SHP77 (cell line): ENCODE results near the gene MRPL16.

Source experiments
- DNase-seq, 2 experiments: peaks; one replicate each; lab custom pipeline; 2025; lab: John Stamatoyannopoulos, UW

MRPL16 gene

GRCh38 chr11:59770869-59771268 is 39.7 kb downstream of the MRPL16 start:
- DNase-seq = no peak

DNA sequence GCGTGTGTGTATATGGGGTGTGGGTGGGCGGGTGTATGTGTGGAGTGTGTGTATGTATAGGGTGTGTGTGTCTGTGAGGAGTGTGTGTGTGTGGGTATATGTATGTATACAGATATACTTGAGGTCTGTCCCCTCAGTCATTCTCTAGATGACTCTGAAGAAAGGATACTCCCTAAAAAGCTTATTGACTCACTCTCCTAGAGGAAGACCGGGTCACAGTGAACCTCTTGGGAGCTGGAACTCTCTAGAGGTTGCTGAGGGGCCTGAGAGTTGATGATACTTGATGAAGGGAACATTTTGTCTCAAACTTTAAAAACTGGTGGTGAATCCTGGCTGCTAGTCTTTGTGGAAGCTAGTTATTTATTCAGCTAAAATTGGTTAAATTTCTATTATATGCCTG is 40.3 kb downstream of the MRPL16 start:
- no peak for DNase-seq

DNA sequence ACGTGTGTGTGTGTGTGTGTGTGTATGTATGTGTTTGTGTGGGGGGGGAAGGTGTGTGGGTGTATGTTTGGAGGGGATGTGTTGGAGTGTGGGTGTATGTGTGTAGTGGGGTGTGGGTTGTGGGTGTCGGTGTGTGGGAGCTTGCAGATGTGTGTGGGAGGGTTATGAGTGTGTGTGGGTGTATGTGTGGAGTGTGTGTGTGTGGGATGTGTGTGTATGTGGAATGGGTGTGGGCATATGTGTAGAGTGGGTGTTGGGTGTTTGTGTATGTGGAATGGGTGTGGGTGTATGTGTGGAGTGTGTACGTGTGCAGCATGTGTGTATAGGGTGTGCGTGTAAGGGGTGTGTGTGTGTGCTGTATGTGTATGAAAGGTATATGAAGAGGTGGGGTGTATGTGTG is 40.8 kb downstream of the MRPL16 start:
- DNase-seq = no peak

GRCh38 chr11:59769111-59769510 is 41.5 kb downstream of the MRPL16 start:
- DNase-seq = no peak

DNA sequence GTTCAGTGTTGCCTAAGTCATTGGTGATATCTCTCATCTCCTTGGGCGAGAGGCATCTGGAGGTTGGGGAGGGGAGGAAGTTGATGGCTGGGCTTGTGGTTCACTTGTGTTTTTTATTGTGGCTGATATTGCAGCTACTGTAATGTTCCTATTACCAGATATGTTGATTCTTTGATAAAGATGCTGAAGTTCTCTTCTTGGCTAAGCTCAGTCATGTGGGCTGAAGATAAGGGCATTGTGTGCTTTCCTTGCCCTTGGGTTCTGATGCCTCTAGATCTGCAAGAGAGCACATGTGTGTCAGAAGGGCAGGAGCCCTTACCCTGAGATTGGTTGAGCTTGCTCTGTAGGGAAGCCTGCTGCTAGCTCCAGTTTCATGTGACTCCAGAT is 43.4 kb downstream of the MRPL16 start:
- no peak for DNase-seq

DNA sequence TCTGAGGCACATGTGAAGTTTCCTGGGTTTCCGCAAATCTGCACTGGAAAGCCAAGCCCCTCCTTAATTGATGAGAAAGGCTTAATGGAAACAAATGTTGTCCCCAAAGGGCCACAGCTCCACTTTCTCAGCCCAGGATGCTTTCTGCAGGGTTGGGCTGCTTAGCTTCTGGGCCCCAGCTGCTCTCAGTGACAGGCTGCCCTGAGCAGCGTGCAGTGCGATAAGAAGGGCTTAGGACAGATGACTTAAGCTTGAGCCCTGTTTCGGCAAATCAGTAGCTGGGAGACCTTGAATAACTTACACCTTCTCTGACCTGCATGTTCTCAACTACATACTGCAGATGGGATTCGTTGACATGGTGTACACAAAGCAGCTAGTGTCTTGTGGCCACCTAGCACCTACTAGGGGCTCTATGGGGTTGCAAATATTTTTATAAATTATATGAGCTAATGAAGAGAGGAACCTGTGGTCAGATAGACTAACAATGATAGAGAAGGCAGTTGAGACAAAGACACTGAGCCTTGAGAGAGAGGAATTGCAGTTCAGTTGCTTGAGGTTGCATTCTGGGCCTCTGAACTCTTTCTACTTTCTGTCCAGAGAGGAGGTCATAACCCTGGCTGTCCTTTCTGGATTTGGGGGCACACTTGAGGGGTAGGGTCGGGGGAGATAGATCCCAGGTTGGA is 43.9 kb downstream of the MRPL16 start:
- no peak for DNase-seq

GRCh38 chr11:59765068-59765735 is 45.4 kb downstream of the MRPL16 start:
- DNase-seq = no peak

DNA sequence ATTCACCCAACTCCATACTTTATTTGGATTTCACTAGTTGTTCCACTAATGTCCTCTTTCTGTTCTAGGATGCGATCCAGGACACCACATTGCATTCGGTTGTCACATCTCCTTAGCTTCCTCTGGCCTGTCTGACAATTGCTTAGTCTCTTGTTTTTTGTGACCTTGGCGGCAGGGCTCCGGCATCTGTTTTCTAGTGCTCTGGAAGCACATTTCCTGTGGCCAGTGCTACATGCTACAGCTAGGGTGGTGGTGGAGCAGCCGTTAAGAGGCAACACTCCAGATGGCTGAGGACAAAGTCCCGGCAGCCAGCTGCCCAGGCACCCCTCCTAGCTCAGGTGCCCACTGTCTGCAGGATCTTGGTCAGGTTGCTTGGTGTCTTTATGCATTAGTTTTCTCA is 48.6 kb downstream of the MRPL16 start:
- DNase-seq = no peak

GRCh38 chr11:59760771-59761170 is 49.8 kb downstream of the MRPL16 start:
- DNase-seq = no peak

DNA sequence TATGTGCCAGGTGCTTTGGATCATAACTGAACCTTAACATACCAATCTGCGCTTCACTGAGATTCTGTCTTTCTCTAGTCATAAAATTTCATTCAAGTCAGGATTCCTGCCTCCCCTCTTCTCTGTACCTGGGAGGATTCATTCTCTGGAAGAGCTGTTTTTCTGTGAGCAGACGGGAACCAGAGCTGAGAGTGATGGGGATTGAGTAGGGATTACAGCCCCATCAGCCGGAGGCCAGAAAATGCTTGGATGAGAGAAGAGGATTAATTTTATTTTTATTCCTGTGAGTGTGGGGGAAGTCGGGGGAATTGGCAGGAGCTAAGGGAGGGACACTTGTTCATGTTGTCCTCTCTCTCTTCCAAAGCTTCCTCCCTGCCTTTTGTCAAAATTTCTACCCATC is 50.7 kb downstream of the MRPL16 start:
- no peak for DNase-seq

DNA sequence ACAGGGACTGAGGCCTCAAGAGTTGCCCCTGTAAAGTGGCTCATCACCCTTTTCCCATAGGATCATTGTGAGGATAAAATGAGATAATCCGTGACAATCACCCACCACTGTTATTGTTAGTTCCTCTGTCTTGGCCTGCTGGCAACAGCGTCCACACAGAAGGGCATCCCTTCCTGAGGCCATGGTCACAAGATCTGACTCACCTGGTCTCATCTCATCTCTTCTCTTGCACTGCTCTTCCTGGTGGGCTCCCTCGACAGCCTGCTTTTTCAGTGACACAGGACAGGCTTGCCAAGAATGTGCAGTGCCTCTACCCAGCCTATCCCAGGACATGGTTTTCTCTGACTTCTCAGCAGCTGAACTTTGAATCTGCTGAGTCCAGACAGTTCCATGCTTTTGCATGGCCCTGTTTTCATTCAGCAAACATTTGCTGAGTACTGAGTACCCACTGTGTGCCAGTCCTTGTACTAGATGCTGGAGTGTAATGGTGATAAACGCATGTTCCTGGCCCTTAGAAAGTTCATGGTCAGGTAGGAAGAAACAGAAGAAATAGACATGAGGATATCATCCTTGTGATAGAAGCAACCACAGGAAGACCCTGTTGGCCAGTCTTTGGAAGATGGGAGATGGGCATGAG is 52.1 kb downstream of the MRPL16 start:
- DNase-seq = no peak

DNA sequence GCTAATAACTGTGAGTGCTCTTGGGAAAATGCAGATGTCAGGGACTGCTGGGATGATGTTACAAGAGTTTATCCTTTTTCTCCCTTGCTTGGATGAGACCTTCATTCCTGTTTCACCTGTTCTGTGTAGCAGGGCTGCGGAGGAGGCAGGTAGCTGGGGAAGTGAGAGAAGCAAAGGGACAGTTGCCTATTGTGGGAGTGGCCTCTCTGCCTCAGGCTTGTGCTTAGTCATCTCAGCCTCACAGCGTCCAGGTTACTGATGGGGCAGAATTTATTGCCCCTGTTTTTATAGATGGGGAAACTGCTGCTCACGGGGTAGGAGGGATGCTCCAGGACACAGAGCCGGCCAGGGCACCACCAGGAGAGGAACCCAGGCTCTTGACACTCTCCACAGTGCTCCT is 53.7 kb downstream of the MRPL16 start:
- no peak for DNase-seq

GRCh38 chr11:59756558-59756840 is 54.1 kb downstream of the MRPL16 start:
- DNase-seq = no peak
